K562 (cell line): Measurements from ENCODE around the gene PNMA6F. TPM values are rescaled to one million over a fixed set of nuclear protein-coding genes. Genes with fewer than 3 reads are reported as not detected.

Experiments
- C11orf30 ChIP-seq: fragments of 450-650 bp; IDR thresholded peaks from 2 replicates; pipeline ENCODE4 v1.6.1; 2016; ENCODE audit warnings: low read depth, mild to moderate bottlenecking
- CBFA2T3 ChIP-seq: fragments of 450-650 bp; IDR thresholded peaks from 2 replicates; pipeline ENCODE4 v1.6.1; 2017
- FOXP1 ChIP-seq: sonication (generic); formaldehyde crosslinking; IDR thresholded peaks from 2 replicates; pipeline ENCODE4 v1.8.0; 2022; ENCODE audit warnings: mild to moderate bottlenecking, missing genetic modification reagents
- L3MBTL2 ChIP-seq: fragments of 450-650 bp; IDR thresholded peaks from 2 replicates; pipeline ENCODE4 v1.6.1; 2016; ENCODE audit warnings: mild to moderate bottlenecking, moderate library complexity
- PCBP2 ChIP-seq: fragments of 200-400 bp; formaldehyde crosslinking; IDR thresholded peaks from 2 replicates; pipeline ENCODE4 v1.6.1; 2018; ENCODE audit warnings: low read length, low read depth, mild to moderate bottlenecking, moderate library complexity; ENCODE audit not compliant: poor library complexity, severe bottlenecking
- PKNOX1 ChIP-seq: fragments of 450-650 bp; IDR thresholded peaks from 2 replicates; pipeline ENCODE4 v1.6.1; 2016
- POLR2AphosphoS2 ChIP-seq: IDR thresholded peaks from 2 replicates; pipeline ENCODE4 v1.6.1; 2012; ENCODE audit warnings: low read length, improper control_type of control experiment
- PRMT5 ChIP-seq: sonication (generic); formaldehyde crosslinking; IDR thresholded peaks from 2 replicates; pipeline ENCODE4 v1.5.0; 2020; ENCODE audit warnings: missing genetic modification reagents
- TRIM25 ChIP-seq: fragments of 450-650 bp; IDR thresholded peaks from 2 replicates; pipeline ENCODE4 v1.7.0; 2016; ENCODE audit warnings: borderline replicate concordance
- TSHZ1 ChIP-seq: fragments of 250-450 bp; sonication (Bioruptor Pico); IDR thresholded peaks from 2 replicates; pipeline ENCODE4 v1.4.0; 2020; ENCODE audit warnings: mild to moderate bottlenecking, moderate library complexity
- ZFX ChIP-seq: sonication (generic); formaldehyde crosslinking; IDR thresholded peaks from 2 replicates; pipeline ENCODE4 v1.8.0; 2022; ENCODE audit warnings: mild to moderate bottlenecking, missing genetic modification reagents, moderate library complexity
- ZNF57 ChIP-seq: fragments of 450-650 bp; formaldehyde crosslinking; IDR thresholded peaks from 2 replicates; pipeline ENCODE4 v1.4.0; 2020; ENCODE audit warnings: mild to moderate bottlenecking, moderate library complexity
- polyA plus RNA-seq, 8 experiments: library from polyadenylated mRNA; depleted of rRNA in 4 of 8; stranded (reverse) in 5 of 8; unstranded in 3 of 8; fragments of >200 nt; fragmentation: Nextera tagmentation in 2 of 8; fragmentation: Illumina TruSeq in 1 of 8; extraction: Ambion mirVana in 2 of 8; extraction: Trizol in 1 of 8; gene quantifications; 2 replicates each; pipeline versions ENCODE4 v1.2.1 to v1.2.3, GENCODE V29; 2011 to 2014; ENCODE audit warnings: inconsistent platforms in 1 of 8, missing spikeins in 1 of 8
- total RNA-seq, 7 experiments: library from RNA; depleted of rRNA in 6 of 7; stranded (reverse); fragments of >200 nt in 6 of 7; fragmentation: Illumina TruSeq in 2 of 7; extraction: Trizol in 2 of 7; gene quantifications; 2 replicates each; pipeline versions ENCODE4 v1.2.1 to v1.2.3, GENCODE V29; 2011 to 2021; ENCODE audit warnings: low replicate concordance in 1 of 7
- TF ChIP-seq, protein P1 (sequence below): fragments of 450-650 bp; IDR thresholded peaks from 2 replicates; pipeline ENCODE4 v1.6.1; 2017; ENCODE audit warnings: antibody characterized with exemption, mild to moderate bottlenecking
- TF ChIP-seq, protein P2 (sequence below): fragments of 450-650 bp; IDR thresholded peaks from 2 replicates; pipeline ENCODE4 v1.6.1; 2017; ENCODE audit warnings: antibody characterized with exemption
- TF ChIP-seq, protein P3 (sequence below): fragments of 450-650 bp; conservative IDR thresholded peaks from 2 replicates; pipeline ENCODE4 v1.6.1; 2016; ENCODE audit warnings: missing genetic modification characterization, low read depth, mild to moderate bottlenecking, missing compliant biosample characterization, moderate library complexity

PNMA6F gene
- total and polyA plus RNA-seq, 9 of the 15 experiments (the other 6 are each of a cell fraction or from before 2014, with no cell fraction given): not detected

- TF ChIP-seq, protein P1, sequence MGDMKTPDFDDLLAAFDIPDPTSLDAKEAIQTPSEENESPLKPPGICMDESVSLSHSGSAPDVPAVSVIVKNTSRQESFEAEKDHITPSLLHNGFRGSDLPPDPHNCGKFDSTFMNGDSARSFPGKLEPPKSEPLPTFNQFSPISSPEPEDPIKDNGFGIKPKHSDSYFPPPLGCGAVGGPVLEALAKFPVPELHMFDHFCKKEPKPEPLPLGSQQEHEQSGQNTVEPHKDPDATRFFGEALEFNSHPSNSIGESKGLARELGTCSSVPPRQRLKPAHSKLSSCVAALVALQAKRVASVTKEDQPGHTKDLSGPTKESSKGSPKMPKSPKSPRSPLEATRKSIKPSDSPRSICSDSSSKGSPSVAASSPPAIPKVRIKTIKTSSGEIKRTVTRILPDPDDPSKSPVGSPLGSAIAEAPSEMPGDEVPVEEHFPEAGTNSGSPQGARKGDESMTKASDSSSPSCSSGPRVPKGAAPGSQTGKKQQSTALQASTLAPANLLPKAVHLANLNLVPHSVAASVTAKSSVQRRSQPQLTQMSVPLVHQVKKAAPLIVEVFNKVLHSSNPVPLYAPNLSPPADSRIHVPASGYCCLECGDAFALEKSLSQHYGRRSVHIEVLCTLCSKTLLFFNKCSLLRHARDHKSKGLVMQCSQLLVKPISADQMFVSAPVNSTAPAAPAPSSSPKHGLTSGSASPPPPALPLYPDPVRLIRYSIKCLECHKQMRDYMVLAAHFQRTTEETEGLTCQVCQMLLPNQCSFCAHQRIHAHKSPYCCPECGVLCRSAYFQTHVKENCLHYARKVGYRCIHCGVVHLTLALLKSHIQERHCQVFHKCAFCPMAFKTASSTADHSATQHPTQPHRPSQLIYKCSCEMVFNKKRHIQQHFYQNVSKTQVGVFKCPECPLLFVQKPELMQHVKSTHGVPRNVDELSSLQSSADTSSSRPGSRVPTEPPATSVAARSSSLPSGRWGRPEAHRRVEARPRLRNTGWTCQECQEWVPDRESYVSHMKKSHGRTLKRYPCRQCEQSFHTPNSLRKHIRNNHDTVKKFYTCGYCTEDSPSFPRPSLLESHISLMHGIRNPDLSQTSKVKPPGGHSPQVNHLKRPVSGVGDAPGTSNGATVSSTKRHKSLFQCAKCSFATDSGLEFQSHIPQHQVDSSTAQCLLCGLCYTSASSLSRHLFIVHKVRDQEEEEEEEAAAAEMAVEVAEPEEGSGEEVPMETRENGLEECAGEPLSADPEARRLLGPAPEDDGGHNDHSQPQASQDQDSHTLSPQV: peak; percentile 45
- TF ChIP-seq PKNOX1 (peak; percentile 32; the same call in 1 of the 2 replicates), PCBP2 (no peak), ZFX (CRISPR knock-in tag) (peak; percentile 52), C11orf30 (no peak), FOXP1 (no peak), TRIM25 (no peak), TSHZ1 (no peak), CBFA2T3 (peak; percentile 82), L3MBTL2 (peak; percentile 12; the same call in 1 of the 2 replicates), POLR2AphosphoS2 (no peak), PRMT5 (CRISPR knock-in tag) (no peak), ZNF57 (CRISPR knock-in tag) (no peak)
- TF ChIP-seq, protein P2, sequence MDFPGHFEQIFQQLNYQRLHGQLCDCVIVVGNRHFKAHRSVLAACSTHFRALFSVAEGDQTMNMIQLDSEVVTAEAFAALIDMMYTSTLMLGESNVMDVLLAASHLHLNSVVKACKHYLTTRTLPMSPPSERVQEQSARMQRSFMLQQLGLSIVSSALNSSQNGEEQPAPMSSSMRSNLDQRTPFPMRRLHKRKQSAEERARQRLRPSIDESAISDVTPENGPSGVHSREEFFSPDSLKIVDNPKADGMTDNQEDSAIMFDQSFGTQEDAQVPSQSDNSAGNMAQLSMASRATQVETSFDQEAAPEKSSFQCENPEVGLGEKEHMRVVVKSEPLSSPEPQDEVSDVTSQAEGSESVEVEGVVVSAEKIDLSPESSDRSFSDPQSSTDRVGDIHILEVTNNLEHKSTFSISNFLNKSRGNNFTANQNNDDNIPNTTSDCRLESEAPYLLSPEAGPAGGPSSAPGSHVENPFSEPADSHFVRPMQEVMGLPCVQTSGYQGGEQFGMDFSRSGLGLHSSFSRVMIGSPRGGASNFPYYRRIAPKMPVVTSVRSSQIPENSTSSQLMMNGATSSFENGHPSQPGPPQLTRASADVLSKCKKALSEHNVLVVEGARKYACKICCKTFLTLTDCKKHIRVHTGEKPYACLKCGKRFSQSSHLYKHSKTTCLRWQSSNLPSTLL: peak; percentile 87
- TF ChIP-seq, protein P3, sequence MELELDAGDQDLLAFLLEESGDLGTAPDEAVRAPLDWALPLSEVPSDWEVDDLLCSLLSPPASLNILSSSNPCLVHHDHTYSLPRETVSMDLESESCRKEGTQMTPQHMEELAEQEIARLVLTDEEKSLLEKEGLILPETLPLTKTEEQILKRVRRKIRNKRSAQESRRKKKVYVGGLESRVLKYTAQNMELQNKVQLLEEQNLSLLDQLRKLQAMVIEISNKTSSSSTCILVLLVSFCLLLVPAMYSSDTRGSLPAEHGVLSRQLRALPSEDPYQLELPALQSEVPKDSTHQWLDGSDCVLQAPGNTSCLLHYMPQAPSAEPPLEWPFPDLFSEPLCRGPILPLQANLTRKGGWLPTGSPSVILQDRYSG (tag): no peak
Measured at GRCh38 chrX:153339662-153340061, 18.1 kb upstream of the PNMA6F start (continued).
